GM19035 (cell line): ENCODE measurements around the gene DLG2.

ENCODE experiments used
- ATAC-seq: cut with Tn5 transposase; IDR thresholded peaks from one replicate; pipeline ENCODE4 v1.9.1; 2021; ENCODE audit not compliant: unreplicated experiment

DLG2 gene

DNA sequence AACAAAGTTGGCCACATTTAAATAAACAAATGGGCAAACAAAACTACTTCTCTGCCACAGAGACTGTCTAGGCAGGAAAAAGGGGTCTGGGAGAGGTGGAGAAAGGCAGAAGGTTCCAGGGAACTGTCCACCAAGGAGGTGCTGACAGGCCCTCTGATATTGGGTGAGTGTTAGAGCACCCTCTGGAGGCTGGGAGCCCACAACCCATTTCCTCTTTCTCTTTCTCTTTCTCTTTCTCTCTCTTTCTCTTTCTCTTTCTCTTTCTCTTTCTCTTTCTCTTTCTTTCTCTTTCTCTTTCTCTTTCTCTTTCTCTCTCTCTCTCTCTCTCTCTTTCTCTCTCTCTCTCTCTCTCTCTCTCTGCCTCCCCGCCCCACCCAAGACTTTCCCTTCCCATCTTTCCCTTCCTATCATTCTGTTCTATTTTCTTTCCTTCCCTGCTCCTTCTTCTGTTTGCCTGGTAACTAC lies 912.8 kb downstream of the DLG2 start:
- peak; percentile 62 for ATAC-seq

DNA sequence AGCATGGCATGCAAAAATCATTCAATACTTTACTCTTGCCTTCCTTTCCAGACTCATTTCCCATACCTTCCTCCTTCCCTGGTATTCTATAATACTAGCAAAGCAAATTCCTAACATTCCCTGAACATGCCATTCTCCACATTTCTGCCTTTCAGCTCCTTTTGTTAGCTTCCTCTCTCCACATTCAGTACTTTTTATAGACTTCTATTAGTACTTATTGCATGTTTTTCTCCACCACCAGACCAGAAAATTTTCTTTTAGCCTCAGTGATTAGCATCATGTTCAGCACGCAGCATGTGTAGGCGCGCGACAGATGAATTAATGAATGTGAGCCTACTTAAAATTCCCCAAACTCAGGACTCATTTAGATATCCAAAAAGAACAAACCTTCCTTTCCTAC lies 935.3 kb downstream of the DLG2 start:
- ATAC-seq = no peak

DNA sequence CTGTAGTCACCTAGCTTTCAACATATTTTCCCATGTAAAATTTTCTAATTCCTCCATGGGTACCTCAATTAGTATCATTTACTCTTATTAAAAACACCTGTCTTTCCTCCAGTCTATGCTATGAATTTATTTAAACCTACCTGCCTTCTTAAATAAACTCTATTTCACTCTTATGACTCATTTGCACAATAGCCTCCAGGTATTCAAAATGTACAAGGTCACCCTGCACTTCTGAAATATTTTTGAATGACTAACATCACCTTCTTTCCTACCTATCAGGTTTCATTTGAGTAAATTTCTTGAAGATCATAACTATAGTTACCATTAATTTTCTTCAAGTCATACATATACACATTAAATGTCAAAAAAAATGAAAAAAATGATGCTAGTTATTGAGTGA lies 939.7 kb downstream of the DLG2 start:
- no peak for ATAC-seq

DNA sequence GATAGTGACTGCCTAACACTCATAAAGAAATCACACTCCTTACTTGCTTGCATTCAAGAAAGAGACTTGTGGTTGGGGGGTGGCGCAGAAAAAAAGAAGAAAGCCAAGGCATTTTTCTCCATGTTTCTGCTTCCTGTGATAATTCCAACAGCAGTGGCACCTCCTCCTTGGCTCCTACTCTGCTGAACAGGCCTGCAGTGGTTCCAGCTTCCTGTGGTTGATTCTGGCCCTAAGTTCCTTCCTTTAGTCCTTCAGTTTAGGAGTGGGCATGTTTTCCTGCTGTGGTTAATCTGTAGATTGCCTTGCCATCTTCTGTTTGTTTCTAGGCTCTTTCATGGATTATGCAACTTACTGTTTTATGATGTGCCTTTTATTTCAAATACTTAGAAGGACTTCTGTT lies 940.4 kb downstream of the DLG2 start:
- no peak for ATAC-seq

- no peak for ATAC-seq
Observed at GRCh38 chr11:84685976-84686375, 941.2 kb downstream of the DLG2 start.

- ATAC-seq = no peak
Observed at GRCh38 chr11:84685149-84685548, 942.0 kb downstream of the DLG2 start.

GRCh38 chr11:84681456-84681855 lies 945.7 kb downstream of the DLG2 start:
- ATAC-seq = no peak

GRCh38 chr11:84675396-84676025 lies 951.6 kb downstream of the DLG2 start:
- no peak for ATAC-seq

- no peak for ATAC-seq
Observed at GRCh38 chr11:84673753-84674152, 953.4 kb downstream of the DLG2 start.

DNA sequence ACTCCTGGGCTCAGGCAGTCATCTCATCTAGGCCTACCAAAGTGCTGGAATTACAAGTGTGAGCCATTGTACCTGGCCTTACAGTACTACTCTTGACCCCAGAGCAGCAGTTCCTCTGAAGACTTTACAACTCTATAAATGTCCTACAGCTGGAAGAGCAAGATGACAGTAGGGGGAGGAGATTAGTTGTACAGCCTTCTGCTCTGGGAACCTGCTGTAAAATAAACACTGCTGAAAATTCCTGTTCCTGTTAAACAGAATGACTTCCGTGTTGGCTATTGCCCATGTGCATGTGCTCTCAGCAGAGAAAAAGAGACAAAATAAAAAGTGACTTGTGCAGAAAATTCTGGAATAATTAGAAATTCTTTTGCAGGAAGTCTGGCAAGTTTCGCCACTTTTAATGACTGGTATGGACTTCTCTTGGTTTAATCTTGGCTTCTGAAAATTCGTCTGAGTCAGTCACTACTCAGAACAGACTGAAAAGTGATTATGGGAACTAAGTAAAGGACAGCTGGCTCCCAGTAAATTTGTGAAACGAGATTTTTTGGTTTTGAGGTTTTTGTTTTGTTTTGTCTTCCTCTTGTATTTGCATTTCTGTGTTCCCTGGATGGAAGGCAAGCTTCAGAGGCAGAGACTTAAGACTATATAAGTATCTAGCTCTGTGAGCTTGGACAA lies 955.7 kb downstream of the DLG2 start:
- ATAC-seq = no peak

- no peak for ATAC-seq
Observed at GRCh38 chr11:84663731-84664130, 963.4 kb downstream of the DLG2 start.

DNA sequence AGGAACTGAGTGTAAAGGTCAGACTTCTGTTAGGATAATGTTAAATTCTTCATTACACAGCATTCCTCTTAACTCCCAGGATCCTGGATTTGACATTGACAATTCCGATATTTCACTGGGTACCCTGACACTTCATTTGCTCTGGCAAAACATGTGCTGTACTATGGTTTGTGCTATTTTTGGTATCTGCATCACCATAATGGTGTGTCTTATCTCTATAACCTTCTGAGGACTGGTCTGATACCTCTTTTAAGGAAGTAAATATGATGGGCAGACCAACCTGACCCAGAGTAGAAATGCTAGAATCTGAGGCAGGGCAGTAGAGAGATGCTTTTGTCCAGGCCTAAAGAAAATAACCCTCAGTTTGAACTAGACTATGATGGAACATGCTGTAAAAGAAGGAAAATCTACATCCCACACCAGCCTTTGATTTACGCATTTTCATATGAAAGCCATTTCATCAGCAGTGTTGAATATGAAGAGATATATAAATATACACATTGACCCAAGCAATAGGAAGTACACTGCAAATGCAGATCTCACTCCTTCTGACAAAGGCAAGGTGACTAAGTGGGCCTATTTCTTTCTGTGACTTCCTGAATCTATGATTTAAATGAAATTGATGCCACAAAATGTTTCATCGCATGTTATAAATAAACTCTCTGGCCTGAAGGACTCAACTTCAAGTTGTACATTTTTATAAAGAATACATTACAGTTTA lies 966.7 kb downstream of the DLG2 start:
- no peak for ATAC-seq

- ATAC-seq = no peak
Observed at GRCh38 chr11:84655712-84656111, 971.4 kb downstream of the DLG2 start.

DNA sequence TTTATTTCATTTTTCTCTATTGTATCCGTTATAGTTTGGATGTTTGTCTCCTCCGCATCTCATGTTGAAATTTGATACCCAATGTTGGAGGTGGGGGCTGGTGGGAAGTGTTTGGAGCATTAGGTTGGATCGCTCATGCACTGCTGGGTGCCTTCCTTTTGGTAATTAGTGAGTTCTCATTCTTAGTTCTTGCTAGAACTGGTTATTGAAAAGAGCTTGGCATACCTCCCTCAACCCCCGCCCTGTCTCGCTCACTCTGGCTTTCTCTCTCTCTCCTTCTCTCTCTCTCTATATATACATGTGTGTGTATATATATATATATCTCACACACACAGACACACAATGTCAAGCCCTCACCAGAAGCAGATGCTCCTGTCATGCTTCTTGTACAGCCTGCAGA lies 978.7 kb downstream of the DLG2 start:
- ATAC-seq = no peak

GRCh38 chr11:84645988-84646694 lies 981.0 kb downstream of the DLG2 start:
- no peak for ATAC-seq

GRCh38 chr11:84642500-84642899 lies 984.6 kb downstream of the DLG2 start:
- no peak for ATAC-seq

DNA sequence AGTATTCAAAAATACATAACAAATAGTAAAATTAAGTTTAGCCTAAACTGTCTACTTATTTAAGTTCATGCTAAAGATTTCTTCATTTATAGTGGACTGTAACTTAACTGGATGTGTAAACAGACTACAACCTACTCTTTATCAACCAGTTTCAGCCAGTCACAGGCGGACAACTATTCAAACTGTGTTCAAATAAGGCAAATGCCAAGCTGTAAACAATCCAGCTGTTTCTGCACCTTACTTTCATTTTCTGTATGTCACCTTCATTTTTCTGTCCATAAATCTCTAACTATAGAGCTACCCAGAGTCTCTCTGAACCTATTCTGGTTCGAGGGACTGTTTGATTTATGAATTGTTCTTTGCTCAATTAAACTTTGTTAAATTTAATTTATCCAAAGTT lies 992.8 kb downstream of the DLG2 start:
- ATAC-seq = no peak

- ATAC-seq = no peak
Observed at GRCh38 chr11:84628871-84629620, 998.1 kb downstream of the DLG2 start.

DNA sequence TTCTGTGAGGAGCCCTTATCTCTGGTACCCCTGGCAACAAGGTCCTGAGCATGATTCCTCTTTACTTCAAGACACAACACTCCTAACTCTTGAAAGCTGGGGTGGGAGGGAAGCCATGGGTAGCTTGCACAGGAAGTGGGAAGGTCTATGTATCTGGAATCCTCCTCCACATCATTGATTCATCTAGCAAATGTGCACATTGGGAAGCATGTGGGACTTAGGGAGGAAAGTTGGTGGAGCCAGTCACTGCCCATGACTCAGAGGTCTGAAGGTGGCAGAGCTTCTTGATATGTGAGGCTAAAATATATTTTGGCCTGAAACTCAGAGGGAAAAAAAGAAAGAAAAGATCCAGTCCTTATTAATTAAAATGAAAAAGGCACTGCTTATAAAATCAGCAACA lies 1000.9 kb downstream of the DLG2 start:
- no peak for ATAC-seq

DNA sequence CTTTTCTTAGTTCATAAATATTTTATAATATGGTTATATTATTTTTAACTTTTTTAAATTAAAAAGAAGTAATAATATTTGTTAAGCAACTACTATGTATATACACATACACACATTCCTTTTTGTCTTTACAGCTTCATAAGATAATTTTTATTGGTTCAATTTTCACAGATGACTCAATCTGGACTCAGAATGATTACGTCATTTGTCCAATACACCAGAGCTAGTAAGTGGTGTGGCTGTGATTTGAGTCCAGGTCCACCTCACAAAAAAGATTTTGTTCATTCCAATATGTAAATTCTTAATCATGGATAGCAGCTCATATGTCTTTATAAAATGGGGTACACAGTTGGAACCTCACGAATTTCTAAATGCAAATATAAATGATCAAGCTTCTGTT lies 1014.5 kb downstream of the DLG2 start:
- ATAC-seq = no peak

- ATAC-seq = no peak
Observed at GRCh38 chr11:84608837-84609196, 1018.3 kb downstream of the DLG2 start.
